ENCODE measurements around the gene RFK. TPM values are rescaled to one million over a fixed set of nuclear protein-coding genes. Genes with fewer than 3 reads are reported as not detected.

The RFK gene
- total RNA-seq, 4 donors from 2014 or later = 18.4 to 37.1 (median 18.8) TPM

- no peak overlapping the region for H3K4me3 ChIP-seq
- H3K27ac ChIP-seq = no peak overlapping the region
- H3K27me3 ChIP-seq = no peaks in the 10 kb centered on the region
- H3K36me3 ChIP-seq = no peaks in the 10 kb centered on the region
- ATAC-seq = no peak
- TF ChIP-seq CTCF (IDR thresholded peaks at IDR 0.05) (no peak), POLR2A (IDR thresholded peaks at IDR 0.05) (no peak), POLR2AphosphoS5 (IDR thresholded peaks at IDR 0.05) (no peak), EP300 (IDR thresholded peaks at IDR 0.05) (no peak)
- peaks cover 0 to 8% (median 0%) of the 10 kb centered on the region in 3 donors for H3K4me1 ChIP-seq
- H3K9me3 ChIP-seq = no peaks in the 10 kb centered on the region
Observed at GRCh38 chr9:76405868-76406267, 11.6 kb upstream of the RFK start.

GRCh38 chr9:76405340-76405739 is 11.1 kb upstream of the RFK start:
- H3K27ac ChIP-seq = no peak overlapping the region
- TF ChIP-seq POLR2A (IDR thresholded peaks at IDR 0.05) = no peak
- no peak for TF ChIP-seq POLR2AphosphoS5 (IDR thresholded peaks at IDR 0.05)
- TF ChIP-seq CTCF (IDR thresholded peaks at IDR 0.05) = no peak
- no peak for TF ChIP-seq EP300 (IDR thresholded peaks at IDR 0.05)
- no peak overlapping the region for H3K4me3 ChIP-seq
- no peaks in the 10 kb centered on the region for H3K27me3 ChIP-seq
- H3K9me3 ChIP-seq = no peaks in the 10 kb centered on the region
- ATAC-seq = no peak
- peaks cover 0 to 8% (median 0%) of the 10 kb centered on the region in 3 donors for H3K4me1 ChIP-seq
- WGBS, 2 donors (ENCODE audit: low coverage in 1 of 2) = 44 to 57% methylated on average over 3 of the region's 3 CpGs
- no peaks in the 10 kb centered on the region for H3K36me3 ChIP-seq

- no peaks in the 10 kb centered on the region for H3K27me3 ChIP-seq
- WGBS, 2 donors (ENCODE audit: low coverage in 1 of 2) = 77 to 86% methylated on average over 1 of the region's 1 CpG
- peaks cover 0 to 8% (median 0%) of the 10 kb centered on the region in 3 donors for H3K4me1 ChIP-seq
- TF ChIP-seq EP300 (IDR thresholded peaks at IDR 0.05) (no peak), POLR2A (IDR thresholded peaks at IDR 0.05) (no peak), POLR2AphosphoS5 (IDR thresholded peaks at IDR 0.05) (no peak), CTCF (IDR thresholded peaks at IDR 0.05) (no peak)
- H3K9me3 ChIP-seq = no peaks in the 10 kb centered on the region
- no peak overlapping the region for H3K4me3 ChIP-seq
- no peak overlapping the region for H3K27ac ChIP-seq
- no peak for ATAC-seq
- no peaks in the 10 kb centered on the region for H3K36me3 ChIP-seq
Observed at GRCh38 chr9:76404401-76404800, 10.2 kb upstream of the RFK start.

- 0 to 3% methylated on average over 2 of the region's 2 CpGs for WGBS, 2 donors (ENCODE audit: low coverage in 1 of 2)
Observed at GRCh38 chr9:76403352-76403751, 9.1 kb upstream of the RFK start.

More at GRCh38 chr9:76403352-76403751, 9.1 kb upstream of the RFK start:
- Histone ChIP-seq H3K4me3 (no peak overlapping the region), H3K36me3 (no peaks in the 10 kb centered on the region), H3K4me1 (peaks cover 0 to 8% (median 0%) of the 10 kb centered on the region in 3 donors), H3K27me3 (no peaks in the 10 kb centered on the region), H3K9me3 (no peaks in the 10 kb centered on the region), H3K27ac (peak overlapping the region in 1 of 4 donors; percentile 4)
- peak; percentile 84 for ATAC-seq
- TF ChIP-seq POLR2AphosphoS5 (IDR thresholded peaks at IDR 0.05) (no peak), CTCF (IDR thresholded peaks at IDR 0.05) (peak; percentile 28 to 77 (median 70)), POLR2A (IDR thresholded peaks at IDR 0.05) (no peak), EP300 (IDR thresholded peaks at IDR 0.05) (no peak)

All from gastroesophageal sphincter (tissue), 4 donors.